AG04449 (cell line): Measurements from ENCODE around the gene TBK1.

Experiments
- CTCF ChIA-PET: fragments of 350-600 bp; formaldehyde crosslinking; extraction: SDS; loops from one replicate; lab custom pipeline; 2021; ENCODE audit warnings: antibody characterized with exemption; lab: Yijun Ruan, JAX
- POLR2A ChIA-PET: fragments of 400-600, 350-600 bp; formaldehyde crosslinking; extraction: SDS; loops from one replicate; lab custom pipeline; 2020; ENCODE audit warnings: antibody characterized with exemption, inconsistent platforms; lab: Yijun Ruan, JAX
- DNase-seq: peaks from one replicate; pipeline ENCODE4 v3.0.0-alpha.2; 2010; ENCODE audit warnings: low read depth, low spot score
- H3K4me3 ChIP-seq: 2 replicates; pipeline ENCODE4 v1.5.1; 2011; ENCODE audit warnings: low read depth, mild to moderate bottlenecking, control low read depth, low read length
- TF ChIP-seq, protein P1 (sequence below): IDR thresholded peaks from one replicate; pipeline ENCODE4 v1.5.1; 2011; ENCODE audit warnings: mild to moderate bottlenecking, moderate library complexity, low read length, control low read depth, inconsistent platforms; ENCODE audit not compliant: insufficient read depth; ENCODE audit errors: missing control alignments

Gene TBK1

DNA sequence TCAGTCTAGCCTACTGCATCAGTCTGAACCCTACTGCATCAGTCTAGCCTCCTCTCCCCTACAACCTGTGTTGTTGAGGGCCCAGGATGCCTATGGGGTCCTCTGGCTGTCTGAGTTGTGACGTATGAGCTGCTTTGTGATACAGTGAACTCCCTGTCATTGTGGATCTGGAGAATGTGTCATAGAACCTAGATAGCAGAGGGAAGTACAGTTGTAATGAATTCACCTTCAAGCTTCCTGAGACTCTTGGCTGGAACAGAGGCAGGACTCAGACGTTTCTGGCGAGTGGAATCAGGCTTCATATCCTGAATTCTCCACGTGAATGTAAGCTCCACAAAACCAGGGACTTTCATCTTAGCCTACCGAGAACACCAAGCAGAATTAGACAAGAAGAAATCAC lies 17.0 kb downstream of the TBK1 start:
- CTCF ChIA-PET: interaction anchor here (1.0 kb wide), 1 partner anchor 76 kb away, joined by 3 read pairs; no protein-coding TSS in a partner anchor
- no peak overlapping the region for H3K4me3 ChIP-seq
- no peak for DNase-seq
- POLR2A ChIA-PET: no interaction called here
- TF ChIP-seq, protein P1, sequence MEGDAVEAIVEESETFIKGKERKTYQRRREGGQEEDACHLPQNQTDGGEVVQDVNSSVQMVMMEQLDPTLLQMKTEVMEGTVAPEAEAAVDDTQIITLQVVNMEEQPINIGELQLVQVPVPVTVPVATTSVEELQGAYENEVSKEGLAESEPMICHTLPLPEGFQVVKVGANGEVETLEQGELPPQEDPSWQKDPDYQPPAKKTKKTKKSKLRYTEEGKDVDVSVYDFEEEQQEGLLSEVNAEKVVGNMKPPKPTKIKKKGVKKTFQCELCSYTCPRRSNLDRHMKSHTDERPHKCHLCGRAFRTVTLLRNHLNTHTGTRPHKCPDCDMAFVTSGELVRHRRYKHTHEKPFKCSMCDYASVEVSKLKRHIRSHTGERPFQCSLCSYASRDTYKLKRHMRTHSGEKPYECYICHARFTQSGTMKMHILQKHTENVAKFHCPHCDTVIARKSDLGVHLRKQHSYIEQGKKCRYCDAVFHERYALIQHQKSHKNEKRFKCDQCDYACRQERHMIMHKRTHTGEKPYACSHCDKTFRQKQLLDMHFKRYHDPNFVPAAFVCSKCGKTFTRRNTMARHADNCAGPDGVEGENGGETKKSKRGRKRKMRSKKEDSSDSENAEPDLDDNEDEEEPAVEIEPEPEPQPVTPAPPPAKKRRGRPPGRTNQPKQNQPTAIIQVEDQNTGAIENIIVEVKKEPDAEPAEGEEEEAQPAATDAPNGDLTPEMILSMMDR: no peak

GRCh38 chr12:64469455-64470142 lies 17.7 kb downstream of the TBK1 start:
- ChIA-PET POLR2A (no interaction called here), CTCF (interaction anchor here (1.0 to 1.2 kb wide), 2 partner anchors 25 to 76 kb away, joined by 3 read pairs; no protein-coding TSS in a partner anchor)
- TF ChIP-seq, protein P1: no peak
- no peak overlapping the region for H3K4me3 ChIP-seq
- no peak for DNase-seq

- no peak overlapping the region for H3K4me3 ChIP-seq
- CTCF ChIA-PET: interaction anchor here (1.2 kb wide), 1 partner anchor 24 kb away, joined by 3 read pairs; no protein-coding TSS in a partner anchor
- DNase-seq: no peak
- POLR2A ChIA-PET: no interaction called here
- TF ChIP-seq, protein P1: no peak
Measured at GRCh38 chr12:64470495-64470894, 18.6 kb downstream of the TBK1 start.

DNA sequence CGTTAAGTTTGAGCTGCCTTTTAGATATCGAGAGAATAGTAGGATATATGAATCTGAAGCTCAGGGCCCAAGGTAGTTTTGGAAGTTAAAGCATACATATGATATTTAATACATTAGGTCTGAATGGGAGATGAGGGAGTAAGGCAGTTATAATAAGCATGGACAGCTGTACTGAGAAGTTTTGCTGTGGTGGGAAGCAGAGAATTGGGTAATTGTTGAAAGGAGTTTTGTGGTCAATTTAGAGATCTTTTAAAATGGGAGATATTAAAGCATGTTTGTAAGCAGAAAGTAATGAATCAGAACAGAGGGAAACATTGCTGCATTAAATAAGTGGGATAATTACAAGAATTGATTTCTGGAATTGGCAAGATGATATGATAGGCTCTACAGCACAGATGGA lies 21.3 kb downstream of the TBK1 start:
- CTCF ChIA-PET: no interaction called here
- TF ChIP-seq, protein P1: no peak
- POLR2A ChIA-PET: interaction anchor here (0.5 to 0.6 kb wide), 2 partner anchors 47 to 66 kb away, joined by 4 read pairs; no protein-coding TSS in a partner anchor
- H3K4me3 ChIP-seq: no peak overlapping the region
- DNase-seq: no peak

- TF ChIP-seq, protein P1: no peak
- no peak for DNase-seq
- H3K4me3 ChIP-seq: no peak overlapping the region
- CTCF ChIA-PET: no interaction called here
- POLR2A ChIA-PET: no interaction called here
Measured at GRCh38 chr12:64475518-64475917, 23.6 kb downstream of the TBK1 start.

DNA sequence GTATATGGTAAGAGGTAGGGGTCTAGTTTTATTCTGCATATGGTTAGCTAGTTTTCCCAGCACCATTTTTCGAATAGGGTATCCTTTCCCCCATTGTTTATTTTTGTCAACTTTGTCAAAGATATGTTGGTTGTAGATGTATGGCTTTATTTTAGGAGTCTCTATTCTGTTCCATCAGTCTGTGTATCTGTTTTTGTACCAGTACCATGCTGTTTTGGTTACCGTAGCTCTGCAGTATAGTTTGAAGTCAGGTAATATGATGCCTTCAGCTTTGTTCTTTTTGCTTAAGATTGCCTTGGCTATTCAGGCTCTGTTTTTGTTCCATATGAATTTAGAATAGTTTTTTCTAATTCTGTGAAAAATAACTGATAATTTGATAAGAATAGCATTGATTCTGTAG lies 24.9 kb downstream of the TBK1 start:
- ChIA-PET POLR2A (interaction anchor here (0.6 kb wide), 1 partner anchor 156 kb away, joined by 3 read pairs; no protein-coding TSS in a partner anchor), CTCF (no interaction called here)
- TF ChIP-seq, protein P1: no peak
- no peak for DNase-seq
- H3K4me3 ChIP-seq: no peak overlapping the region
